Fibroblast of lung (primary cell): ENCODE data around the gene VTA1.
"Not testable (repeated sequence)": the region's sequence is repeated elsewhere in the genome, so short reads cannot be mapped to it uniquely, and the experiment has no call there.

Experiments
- CTCF ChIP-seq, 2 donors: IDR thresholded peaks in 1 of 2; conservative IDR thresholded peaks in 1 of 2; 1 replicate in 1 of 2; 2 replicates in 1 of 2; pipeline ENCODE4 v1.5.1; 2011 to 2012; ENCODE audit warnings: low read length in 2 of 2, control low read depth in 1 of 2, inconsistent platforms in 1 of 2, low read depth in 1 of 2, mild to moderate bottlenecking in 1 of 2
- EZH2 ChIP-seq: IDR thresholded peaks from 2 replicates; pipeline ENCODE4 v1.5.1; 2012; ENCODE audit warnings: low read length, control low read depth, mild to moderate bottlenecking; ENCODE audit errors: missing control alignments

- TF ChIP-seq CTCF (conservative IDR thresholded peaks at IDR 0.05 in 1 of 2, IDR thresholded peaks at IDR 0.05 in 1 of 2; ENCODE audit: low read depth in 1 of 2, low read length in 2 of 2); EZH2: not testable (repeated sequence)
These were observed 82.6 kb downstream of the VTA1 start for GRCh38 chr6:142229518-142230270.
